Effector CD4-positive, alpha-beta T cell (primary cell): ENCODE measurements around the gene FAM20A.
"Not testable (repeated sequence)": the region's sequence is repeated elsewhere in the genome, so short reads cannot be mapped to it uniquely, and the experiment has no call there.

Experiments
- DNase-seq: peaks from one replicate; pipeline ENCODE4 v3.0.0-alpha.2; 2020

The FAM20A gene

DNA sequence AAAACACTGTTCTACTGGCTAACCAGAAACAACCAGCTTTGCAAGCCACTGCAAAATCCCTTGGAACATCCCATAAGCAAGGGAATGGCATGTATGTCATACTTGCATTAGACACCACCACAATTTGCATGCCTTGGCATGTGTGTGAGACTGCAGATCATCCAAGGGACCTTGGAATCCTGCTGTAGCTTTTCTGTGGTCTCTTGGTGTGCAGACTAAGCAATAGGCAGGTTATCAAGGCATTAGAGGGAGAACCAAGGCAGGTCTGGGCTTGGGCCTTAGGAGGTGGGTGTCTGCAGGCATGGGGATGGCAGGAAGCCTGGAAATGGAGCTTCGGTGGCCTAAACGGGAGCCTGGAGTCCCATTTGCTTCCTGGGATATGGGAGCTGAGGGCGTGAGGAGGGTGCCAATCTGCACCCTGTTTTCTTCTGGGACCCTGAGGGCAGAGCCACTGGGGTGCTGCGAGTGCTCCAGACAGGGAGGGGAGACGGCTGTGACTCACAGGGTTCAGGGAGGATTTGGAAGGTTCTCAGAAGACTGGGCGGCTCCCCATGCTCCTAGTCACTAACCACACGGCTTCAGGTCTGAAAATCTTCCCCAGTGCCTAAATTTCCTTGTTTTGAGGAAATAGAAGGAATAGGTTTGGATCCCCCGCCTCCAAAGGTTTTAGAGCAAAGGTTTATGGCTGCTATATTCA, 36.6 kb downstream of the FAM20A start:
- DNase-seq: no peak

DNA sequence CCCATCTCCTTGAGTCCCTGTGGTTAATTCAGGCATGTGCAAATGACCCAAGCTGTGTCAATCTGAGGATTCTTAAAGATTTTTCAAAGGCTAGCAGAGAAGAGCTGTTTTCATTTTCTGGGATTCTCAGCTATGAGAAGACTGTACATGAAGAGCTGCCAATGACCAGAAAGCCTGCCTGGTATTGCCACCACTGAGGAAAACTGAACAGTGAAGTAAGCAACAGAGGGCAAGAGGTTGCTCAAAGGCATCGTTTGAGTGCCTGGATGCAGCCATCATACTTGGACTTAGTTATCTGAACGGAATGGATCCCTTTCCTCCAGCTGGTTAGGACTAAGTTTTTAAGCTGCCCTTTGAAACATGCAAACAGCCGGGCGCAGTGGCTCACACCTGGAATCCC, 38.4 kb downstream of the FAM20A start:
- DNase-seq: no peak

DNA sequence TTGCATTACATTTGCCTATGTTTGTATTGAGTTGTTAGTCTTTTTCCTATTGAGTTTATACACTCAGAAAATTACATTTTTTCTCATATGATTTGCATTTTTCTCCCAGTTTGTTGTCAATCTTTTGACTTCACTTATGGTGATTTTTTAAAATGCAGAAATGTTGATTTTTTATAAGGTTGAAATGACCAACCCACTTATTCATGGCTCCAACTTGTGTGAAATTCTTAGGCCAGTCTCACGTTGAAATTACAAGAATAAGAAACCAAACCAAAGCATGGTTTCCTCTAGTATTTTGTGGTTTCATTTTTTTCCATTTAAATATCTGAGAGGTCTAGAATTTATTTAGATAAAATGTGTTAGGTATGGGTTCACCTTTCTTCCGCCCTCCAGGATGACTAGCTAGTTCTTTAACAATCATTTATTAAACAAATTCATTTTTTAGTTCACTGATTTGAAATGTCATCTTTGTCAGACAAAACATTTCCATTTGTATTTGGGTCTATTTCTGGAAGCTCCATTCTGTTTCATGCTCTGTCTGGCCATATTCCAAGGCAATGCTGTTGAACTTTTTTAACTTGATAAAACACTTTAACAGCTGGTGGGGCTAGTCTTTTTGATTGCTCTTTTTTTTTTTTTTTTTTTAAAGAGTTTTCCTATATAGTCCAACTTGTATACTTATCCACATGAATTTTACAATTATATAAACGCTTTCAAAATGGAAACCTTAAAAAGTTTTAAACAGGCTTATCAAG, 40.0 kb downstream of the FAM20A start:
- no peak for DNase-seq

DNA sequence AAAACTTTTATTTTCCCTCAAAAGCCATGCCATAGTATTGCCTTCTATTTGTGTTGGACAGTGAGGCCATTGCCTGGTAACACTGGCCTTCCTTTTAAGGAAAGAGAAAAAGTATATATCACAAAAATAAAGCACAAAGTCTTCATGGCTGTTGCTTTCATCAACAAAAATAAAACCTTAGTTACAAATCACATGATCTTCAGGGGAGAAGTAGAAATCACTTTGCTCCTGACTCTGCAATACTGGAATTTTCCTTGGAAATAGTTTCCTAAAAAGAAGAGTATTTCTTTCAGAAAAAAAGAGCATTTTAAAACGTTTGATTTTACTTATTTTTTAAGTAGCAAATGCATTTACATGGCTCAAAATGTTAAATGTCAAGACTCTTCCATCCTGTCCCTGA, 41.9 kb downstream of the FAM20A start:
- DNase-seq: no peak

DNA sequence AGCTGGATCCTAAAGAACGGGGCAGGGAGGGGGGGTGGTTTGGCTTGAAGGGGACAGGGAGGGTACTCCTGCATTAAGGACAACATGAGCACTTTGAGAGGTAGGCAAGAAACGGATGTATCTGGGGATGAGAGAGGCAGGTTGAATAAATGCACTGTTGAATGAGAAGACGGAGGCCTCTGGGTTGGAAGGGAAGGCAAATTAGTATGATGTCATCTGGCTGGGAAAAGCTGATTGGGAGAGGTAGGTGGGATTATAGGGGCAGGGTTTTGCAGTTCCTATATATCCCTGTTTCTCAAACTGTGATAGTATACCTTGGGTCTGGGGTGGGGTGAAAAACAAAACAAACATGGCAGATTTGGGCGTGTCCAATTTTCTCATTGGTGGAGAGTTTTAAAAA, 44.6 kb downstream of the FAM20A start:
- DNase-seq: no peak

DNA sequence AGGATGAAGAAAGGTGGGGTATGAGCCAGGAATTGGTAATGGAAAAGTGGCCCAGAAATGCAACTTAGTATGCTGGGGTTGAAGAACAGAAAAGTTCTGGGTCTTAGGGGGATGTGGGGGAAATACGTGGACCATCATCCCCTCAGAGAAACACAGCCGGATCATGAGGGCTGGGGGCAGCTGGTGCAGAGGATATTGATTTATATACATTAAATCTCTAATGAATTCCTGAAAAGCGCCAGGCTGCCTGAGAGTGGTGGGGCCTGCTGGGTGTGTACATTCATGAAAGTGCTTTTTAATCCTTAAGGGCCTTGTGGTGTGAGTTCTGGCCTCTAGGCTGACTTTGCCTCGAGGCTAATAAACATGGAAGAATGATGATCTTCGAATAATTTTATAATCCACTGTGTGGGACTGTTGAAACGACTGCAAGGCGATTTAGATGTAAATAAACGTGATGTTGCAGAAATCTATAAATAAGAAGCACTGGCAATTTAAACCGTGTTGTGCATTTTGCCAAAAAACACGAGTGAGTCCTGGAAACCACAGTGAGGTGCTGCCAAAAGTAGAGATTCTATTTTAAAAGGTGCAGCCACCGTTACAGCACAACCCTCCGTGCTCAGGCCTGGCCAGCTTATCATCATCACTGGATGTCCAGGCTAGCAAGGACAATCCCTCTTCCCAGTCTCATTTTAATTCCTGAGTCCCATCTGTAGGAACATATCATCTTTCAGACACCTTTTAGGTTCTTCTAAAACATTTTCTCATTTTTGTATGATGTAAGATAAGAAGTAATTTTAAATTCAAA, 56.9 kb downstream of the FAM20A start:
- no peak for DNase-seq

DNA sequence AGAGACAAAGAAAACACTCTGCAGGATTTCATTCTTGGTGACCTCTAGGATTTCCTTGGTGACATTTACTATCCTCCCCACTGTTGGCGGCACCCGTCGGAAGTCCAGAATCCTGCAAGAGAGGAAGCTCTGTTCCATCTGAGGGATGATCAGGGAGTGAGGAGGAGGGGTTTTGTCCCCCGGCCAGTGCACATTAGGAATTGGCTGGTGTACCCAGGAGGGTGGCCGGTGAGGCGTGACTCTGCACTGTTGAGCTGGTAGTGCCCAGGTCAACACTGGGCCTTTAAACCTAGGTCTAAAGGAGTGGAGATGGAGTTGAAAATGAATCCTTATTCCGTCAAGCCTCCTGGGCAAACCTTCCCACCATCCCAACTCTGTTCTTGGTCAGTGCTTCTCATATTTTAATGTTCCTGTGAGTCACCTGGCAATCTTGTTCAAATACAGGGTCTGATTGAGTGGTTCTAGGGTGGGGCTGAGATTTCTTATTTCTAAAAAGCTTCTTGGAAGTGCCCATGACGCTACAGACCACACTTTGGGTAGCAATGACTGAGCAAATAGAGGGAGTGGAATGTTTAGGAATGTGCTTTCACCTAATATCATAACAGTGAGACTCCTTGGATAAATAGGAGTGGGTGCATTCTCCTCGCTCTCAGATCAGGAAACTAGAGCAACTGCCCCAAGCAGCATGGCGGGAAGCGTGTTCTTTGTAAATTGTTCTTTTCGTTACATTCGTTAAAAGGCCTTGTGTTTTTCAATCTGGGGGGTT, 58.3 kb downstream of the FAM20A start:
- DNase-seq: no peak

DNA sequence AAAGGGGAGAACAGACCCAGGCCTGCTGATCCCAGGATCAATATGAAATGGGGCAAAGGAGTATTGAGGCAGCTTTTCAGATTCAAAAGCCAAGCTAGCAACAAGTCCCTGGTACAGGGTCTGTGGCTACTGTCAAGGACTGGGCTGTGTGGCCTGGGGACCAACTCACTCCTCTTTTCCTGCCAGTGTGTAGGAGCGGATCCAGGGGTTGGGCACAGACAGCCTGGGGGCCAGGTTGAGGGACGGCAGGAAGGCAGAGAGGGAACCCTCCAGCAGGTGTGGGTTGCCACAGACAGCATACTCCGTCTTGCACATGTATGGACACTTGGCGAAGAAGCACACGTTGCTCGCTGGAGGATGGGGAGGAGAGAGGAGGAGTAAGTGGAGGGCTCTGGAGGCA, 59.4 kb downstream of the FAM20A start:
- no peak for DNase-seq

DNA sequence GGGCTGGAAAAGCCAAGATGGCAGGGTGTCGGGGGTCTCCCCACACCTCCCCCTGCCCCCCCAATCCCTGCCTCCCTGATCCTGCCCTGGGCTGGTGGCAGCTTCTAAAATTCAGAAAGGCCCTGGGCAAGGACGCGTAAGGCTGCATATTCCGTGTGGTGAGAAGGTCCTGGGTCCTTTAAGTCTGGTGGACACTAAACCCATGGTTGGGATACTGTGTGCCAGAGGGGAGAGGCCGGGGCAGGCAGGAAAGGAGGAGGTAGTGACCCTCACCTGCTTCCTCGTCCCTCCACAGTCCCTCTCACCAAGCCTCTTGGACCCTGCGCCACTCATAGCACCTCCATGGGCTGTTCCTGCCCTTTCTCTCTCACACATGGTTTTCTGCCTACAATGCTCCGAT, 60.2 kb downstream of the FAM20A start:
- DNase-seq: no peak

- no peak for DNase-seq
Observed at GRCh38 chr17:68539548-68540467, 61.4 kb downstream of the FAM20A start.

DNA sequence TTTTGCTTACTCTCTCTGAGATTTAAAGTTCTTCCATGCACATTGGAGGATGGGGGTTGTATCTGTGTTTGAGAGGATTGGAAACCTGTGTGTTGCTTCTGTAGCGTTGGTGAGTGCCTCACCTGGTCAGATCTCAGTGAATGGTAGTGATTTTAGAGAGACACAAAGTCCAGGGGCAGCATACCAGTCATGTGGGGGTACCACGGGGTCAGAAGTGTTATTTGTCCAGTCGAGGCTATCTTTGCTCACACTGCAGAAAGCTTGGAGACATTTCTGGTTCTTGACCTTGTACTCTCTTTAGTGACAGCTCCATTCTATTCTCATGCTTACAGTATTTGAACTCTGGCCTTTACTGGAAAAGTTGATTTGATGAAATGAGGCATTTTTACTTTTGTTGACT, 65.2 kb downstream of the FAM20A start:
- no peak for DNase-seq

GRCh38 chr17:68534695-68535088, 66.5 kb downstream of the FAM20A start:
- DNase-seq: no peak

GRCh38 chr17:68533887-68534694, 67.1 kb downstream of the FAM20A start:
- no peak for DNase-seq

DNA sequence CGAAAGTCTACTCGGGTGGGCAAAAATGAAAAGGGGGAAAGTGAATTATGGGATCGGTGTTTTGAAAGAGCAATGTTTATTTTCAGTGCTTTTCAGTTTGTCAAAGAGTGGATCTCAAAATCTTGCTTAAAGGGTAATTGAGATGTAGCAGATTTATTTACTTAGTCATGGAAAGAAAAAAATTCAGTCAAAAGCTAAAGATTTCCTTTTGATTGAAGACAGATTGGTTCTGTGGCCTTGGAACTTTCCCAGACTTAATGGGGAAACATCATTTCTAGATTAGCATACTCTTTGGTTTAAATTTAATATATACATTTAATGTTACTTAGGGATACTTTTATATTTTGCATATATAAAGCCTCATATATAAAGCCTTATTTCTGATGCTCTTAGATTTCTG, 68.3 kb downstream of the FAM20A start:
- no peak for DNase-seq

- DNase-seq: no peak
Observed at GRCh38 chr17:68531252-68531651, 69.9 kb downstream of the FAM20A start.

GRCh38 chr17:68527314-68527713, 73.9 kb downstream of the FAM20A start:
- no peak for DNase-seq

- DNase-seq: no peak
Observed at GRCh38 chr17:68526548-68526947, 74.6 kb downstream of the FAM20A start.

GRCh38 chr17:68522266-68522665, 78.9 kb downstream of the FAM20A start:
- DNase-seq: no peak

DNA sequence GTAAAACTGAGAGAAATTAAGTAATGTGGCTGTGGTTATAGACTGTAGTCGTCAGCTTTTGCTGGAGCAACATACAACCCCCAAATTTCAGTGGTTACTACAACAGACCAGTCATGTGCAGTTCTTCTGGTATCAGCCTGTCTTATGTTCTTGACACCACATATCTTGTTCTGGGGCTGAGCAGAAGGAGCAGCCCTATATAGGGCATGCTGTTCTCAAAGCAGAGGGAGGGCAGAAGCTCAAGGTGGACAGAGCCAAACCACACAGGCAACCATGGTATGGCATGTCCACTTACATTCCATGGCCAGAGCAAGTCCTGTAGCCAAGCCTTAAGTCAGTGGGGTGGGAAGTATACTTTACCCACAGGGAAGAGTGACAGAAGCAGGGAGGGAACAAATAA, 81.3 kb downstream of the FAM20A start:
- no peak for DNase-seq

- DNase-seq: not testable (repeated sequence)
Observed at GRCh38 chr17:68519051-68519450, 82.1 kb downstream of the FAM20A start.
